Stimulated activated CD4-positive, alpha-beta T cell treated with anti-CD3 and anti-CD28 coated beads, Interleukin-4, amount 100 ng/mL, for 48 hours (primary cell): ENCODE results near the gene C1QB.
A peak's percentile ranks its signal among the peaks of the same experiment; 100 is the strongest.
"Not testable (repeated sequence)": the region's sequence is repeated elsewhere in the genome, so short reads cannot be mapped to it uniquely, and the experiment has no call there.

ENCODE experiments used
- DNase-seq, 2 donors: peaks; one replicate each; pipeline ENCODE4 v3.0.0-alpha.2; 2020; ENCODE audit warnings: low read depth in 2 of 2

Gene C1QB

GRCh38 chr1:22665752-22666151 is 12.7 kb downstream of the C1QB start:
- DNase-seq = no peak

GRCh38 chr1:22666412-22666811 is 13.4 kb downstream of the C1QB start:
- DNase-seq = no peak

DNA sequence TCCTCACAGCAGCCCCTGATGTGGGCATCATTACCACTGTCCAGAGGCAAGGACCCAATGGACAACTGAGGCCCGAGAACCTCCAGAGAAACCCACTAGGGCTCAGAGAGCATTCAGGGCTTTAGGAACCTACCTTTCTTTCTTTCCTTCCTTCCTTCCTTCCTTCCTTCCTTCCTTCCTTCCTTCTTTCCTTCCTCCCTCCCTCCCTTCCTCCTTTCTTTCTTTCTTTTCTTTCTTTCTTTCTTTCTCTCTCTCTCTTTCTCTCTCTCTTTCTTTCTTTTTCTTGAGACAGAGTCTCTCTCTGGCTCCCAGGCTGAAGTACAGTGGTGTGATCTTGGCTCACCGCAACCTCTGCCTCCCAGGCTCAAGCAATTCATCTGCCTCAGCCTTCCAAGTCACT is 15.8 kb downstream of the C1QB start:
- DNase-seq = not testable (repeated sequence)

DNA sequence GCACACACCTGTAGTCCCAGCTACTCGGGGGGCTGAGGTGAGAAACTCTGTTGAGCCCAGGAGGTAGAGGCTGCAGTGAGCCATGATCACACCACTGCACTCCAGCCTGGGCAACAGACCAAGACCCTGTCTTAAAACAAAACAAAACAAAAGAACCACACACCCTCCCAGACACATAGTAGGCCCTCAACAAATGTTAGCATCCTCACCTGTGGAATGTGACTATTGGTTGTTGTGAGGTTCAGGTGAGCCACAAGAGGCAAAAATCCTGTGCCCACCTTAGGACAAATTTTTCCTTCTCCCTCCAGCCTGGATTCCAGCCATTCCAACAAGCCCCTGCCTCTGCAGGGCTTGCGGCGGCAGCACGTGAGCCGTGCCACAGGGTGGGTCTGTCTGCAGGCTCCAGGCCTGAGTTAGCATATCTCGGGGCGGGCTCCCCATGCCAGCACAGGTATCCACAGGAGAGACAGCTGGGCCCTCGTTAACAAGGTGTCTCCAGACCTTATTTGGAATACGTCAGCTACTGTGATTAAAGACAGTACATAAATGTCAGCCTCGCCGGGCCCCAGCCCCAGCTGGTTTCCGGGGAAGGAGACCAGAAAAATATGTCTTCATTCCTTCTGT is 17.4 kb downstream of the C1QB start:
- DNase-seq = no peak

DNA sequence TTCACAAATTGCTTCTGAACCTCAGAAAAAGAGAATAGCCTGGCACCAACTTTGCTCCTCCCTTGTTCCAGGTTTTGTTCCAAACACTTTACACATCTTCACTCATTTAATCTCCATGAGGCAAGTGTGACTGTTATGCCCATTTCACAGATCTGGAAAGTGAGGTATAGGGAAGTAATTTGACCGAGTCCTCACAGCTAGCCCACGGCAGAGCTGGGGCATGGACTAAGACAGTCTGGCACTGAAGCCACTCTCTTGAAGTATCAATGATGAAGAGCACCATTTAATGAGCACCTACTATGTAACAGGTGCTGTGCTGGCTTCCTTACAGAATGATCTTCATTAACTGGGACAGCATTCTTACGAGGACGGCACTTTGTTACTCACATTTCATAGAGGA is 19.0 kb downstream of the C1QB start:
- no peak for DNase-seq

GRCh38 chr1:22673486-22674409 is 20.7 kb downstream of the C1QB start:
- DNase-seq = peak; percentile 28 to 32

DNA sequence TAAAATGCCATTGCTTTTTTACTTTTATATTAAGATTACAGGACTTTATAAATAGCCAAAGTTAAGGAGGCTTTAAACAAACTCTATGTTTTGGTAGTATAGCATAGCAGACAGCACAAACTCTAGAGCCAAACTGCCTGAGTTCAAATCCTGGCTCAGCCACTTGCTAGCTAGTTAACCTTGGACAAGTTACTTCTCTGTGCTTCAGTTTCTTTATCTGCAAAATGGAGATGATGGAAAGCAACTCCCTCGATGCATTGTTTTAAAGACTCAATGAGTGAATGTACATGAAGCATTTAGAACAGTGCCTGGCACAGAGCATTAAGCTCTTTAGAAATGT is 21.3 kb downstream of the C1QB start:
- DNase-seq = no peak

DNA sequence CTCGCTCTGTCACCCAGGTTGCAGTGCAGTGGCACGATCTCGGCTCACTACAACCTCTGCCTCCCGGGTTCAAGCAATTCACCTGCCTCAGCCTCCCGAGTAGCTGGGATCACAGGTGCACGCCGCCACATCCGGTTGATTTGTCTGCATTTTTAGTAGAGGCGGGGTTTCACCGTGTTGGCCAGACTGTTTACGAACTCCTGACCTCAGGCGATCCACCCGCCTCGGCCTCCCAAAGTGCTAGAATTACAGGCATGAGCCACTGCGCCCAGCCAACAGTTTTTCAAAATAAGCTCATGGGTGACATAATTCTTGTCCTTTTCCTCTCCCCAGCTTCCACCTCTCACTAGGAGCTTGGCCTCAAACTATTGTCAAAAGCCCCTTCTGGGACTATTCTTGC is 23.1 kb downstream of the C1QB start:
- DNase-seq = not testable (repeated sequence)

GRCh38 chr1:22676916-22677583 is 24.0 kb downstream of the C1QB start:
- no peak for DNase-seq

GRCh38 chr1:22677931-22678896 is 25.2 kb downstream of the C1QB start:
- no peak for DNase-seq

GRCh38 chr1:22680726-22681125 is 27.7 kb downstream of the C1QB start:
- DNase-seq = no peak

- no peak for DNase-seq
Measured at GRCh38 chr1:22681556-22682276, 28.7 kb downstream of the C1QB start.

DNA sequence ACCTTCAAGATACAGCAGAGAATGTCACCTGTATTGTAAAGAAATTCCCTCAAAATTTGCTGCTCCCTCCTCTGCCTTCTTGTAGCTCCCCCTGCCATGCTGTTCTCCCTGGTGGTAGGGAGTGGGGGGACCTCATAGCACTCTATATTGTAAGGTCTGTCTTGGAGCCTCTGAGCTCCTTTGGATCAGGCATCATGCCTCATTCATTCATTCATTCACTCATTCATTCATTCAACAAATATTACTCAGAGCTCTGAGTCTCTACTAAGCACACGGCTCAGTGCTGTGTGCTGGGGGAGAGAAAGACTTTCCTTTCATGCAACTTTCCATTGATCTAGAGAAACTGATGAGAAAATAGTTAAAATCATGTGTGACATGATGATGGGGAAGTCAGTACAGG is 30.5 kb downstream of the C1QB start:
- no peak for DNase-seq

GRCh38 chr1:22685591-22686059 is 32.6 kb downstream of the C1QB start:
- no peak for DNase-seq

DNA sequence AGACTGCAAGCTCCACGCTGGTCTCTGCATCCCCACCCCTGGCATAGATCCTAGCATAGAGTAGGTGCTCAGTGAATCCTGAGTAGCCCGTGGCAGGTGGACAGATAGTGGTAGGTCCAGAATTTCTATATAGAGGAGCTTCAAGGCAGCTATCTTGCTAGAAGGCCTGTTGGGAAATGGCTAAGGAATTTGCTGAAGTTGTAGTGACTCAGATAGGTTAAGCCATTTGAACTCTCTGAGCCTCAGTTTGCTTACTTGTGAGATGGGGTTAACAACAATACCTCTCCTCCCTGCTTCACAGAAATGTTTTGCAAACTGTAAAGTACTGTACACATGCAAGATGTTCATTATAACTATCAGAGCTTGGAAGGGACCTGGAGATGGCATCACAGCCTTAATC is 34.2 kb downstream of the C1QB start:
- DNase-seq = no peak

DNA sequence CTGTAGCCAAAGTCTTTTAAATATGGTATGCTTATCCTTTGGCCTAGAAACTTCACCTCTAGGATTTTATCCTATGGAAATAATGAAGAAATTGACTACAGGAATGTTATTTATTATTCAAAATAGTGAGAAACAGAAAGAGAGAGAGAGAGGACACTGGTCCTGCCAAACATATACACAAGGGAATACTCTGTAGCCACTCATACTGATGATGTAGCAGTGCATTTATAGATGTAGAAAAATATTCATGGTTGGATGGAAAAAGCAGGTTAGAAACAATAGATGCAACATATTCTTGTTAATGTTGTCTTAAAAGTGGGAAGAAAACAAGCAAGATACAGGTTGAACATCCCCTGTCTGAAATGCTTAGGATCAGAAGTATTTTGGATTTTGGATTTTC is 35.4 kb downstream of the C1QB start:
- no peak for DNase-seq

DNA sequence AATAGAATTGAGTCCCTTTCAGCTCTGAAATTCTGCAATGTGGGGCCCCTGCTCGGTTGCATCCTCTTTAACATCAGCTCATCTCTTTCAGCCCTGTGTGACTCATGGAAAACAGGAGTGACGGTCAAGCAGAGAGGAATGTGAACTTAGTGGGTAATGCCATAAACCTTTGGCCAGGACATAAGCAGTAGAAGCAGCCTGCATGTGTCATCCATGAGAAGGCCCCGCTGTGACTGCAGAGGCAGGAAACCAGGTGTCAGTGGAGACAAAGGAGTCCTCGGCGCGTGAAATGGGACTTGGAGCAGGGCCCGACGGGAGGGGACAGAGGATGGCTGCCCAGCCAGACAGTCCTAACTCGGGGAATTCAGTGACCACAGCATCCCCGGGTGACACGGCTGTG is 36.5 kb downstream of the C1QB start:
- DNase-seq = no peak

GRCh38 chr1:22691031-22691753 is 38.2 kb downstream of the C1QB start:
- DNase-seq = no peak

- DNase-seq = no peak
Measured at GRCh38 chr1:22694172-22694571, 41.1 kb downstream of the C1QB start.

DNA sequence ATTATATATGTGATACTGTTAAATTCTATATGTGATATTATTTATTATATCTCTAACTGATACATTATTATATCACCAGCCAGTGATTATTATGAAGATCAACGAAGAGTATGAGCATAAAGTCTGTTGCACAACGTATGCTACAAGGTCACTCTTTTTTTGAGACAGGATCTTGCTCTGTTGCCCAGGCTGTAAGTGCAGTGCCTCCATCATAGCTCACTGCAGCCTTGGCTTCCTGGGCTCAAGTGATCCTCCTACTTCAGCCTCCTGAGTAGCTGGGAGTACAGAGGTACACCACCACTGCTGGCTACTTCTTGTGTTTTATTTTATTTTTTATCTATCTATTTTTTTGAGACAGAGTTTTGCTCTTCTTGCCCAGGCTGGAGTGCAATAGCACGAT is 43.6 kb downstream of the C1QB start:
- no peak for DNase-seq
